CD4-positive, alpha-beta T cell treated with Interleukin-21 for 1 hour (primary cell): ENCODE results near the gene VILL.
"Not testable (repeated sequence)": the region's sequence is repeated elsewhere in the genome, so short reads cannot be mapped to it uniquely, and the experiment has no call there.

ENCODE experiments used
- DNase-seq: peaks from one replicate; pipeline ENCODE4 v3.0.0-alpha.2; 2020

The VILL gene

DNA sequence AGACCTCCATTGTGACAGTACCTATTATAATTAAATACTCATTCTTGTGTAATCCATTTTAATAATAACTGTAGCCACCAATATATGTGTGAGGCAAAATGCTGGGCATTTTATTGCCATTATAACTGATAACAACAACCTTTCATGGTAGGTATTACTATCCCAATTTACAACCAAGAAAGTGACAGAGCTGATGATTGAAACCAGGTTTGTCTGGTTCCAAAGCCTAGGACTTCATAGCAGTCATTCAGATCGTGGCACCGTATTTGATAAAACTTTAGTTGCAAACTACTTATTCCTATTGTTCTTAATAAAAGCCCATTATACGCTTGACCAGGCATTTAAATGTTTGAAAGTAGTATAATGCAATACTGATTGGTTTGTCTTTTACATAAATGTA, 26.4 kb upstream of the VILL start:
- no peak for DNase-seq

DNA sequence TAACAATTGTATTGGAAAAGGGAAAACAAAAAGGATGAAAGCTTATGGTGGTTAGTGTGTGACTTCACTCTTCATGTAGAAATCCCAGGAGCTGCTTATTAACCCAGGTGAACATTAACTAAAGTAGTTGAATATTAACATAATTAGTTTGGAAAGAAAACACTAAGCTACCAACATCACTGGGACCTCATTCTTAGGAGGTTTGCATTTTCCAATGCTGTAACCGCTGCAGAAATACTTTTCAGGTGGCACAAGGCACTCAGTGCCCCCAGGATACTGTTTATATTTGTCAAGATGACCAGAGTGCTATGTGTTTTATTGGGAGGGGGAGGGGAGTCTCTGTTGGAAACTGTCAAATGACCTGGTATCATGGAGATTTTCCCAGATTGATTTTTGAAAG, 25.9 kb upstream of the VILL start:
- DNase-seq: no peak

DNA sequence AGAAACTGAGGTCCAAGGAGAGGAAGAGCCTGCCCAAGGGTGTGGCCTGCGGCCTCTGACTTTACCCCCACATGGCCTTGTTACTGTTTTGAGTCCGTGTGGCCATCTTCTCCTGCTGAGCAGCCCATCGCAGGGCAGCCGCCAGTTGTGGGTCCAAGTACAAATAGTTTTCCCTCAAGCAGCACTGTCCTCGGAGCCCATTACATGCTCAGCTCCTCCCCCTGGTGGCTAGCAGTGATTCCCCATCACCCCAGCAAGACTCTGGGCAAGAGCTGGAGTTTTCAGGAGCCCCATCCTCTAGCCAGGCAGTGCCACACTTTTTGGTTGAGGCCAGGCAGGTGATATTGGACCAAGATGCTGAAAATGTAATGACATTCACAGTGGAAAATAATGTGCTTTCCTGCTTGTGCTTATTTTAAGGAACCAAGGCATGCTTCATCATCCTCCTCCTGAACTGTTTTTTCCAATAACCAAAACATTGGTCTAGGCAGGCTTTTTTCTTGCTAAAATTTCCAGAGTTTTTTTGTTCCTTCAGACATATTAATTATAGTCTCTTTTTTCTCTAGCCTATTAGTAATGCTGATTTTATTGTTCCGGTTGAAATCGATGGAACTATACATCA, 23.2 kb upstream of the VILL start:
- peak; percentile 53 for DNase-seq

DNA sequence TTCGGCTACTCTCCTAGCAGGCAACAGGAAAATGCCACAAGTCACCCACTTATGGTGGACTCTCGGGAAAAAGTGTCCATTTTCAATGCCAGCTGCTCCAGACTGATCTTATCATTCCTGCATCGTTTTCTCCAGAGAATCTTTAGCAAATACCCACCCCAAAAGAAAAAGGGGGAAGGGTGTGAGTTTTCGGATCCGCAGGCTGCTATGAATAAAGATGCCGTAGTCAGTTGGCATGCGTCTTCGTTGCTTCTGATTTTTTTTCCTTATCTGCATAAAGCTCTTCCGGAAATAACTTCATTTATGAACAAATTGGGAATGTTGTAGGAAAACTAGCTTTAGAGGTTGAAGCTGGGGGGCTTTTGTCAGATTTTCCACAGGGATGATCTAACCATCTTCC, 22.4 kb upstream of the VILL start:
- DNase-seq: no peak

DNA sequence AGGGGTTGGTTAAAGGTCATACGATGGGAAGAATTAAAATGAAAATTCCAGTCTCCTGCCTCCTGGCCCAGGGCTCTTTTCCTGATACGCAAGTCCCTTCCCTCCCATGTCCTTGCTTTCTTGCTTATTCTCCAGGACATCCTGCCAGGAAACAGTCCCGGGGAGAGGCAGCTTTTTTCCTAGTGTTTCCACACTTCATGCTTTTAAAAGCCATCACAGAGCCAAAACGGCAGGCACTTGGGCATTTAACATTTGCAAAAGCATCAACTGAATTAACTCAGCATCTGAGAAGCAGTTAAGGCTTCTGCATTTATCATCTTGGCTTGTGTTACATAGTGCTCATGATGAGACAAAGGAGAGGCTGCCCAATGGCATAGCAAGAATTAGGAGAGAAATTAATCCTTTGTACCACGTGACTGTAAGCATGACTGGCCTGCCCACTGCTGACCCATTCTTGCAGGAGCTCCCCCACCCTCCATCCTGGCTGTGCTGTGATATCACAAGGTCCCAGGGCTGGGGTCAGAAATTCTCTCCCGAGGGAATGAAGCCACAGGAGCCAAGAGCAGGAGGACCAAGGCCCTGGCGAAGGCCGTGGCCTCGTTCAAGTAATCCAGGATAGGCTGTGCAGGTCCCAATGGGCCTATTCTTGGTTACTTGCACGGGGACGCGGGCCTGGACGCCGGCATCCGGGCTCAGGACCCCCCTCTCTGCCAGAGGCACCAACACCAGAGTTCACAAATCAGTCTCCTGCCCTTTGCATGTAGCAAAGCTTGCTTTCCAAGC, 21.6 kb upstream of the VILL start:
- no peak for DNase-seq

DNA sequence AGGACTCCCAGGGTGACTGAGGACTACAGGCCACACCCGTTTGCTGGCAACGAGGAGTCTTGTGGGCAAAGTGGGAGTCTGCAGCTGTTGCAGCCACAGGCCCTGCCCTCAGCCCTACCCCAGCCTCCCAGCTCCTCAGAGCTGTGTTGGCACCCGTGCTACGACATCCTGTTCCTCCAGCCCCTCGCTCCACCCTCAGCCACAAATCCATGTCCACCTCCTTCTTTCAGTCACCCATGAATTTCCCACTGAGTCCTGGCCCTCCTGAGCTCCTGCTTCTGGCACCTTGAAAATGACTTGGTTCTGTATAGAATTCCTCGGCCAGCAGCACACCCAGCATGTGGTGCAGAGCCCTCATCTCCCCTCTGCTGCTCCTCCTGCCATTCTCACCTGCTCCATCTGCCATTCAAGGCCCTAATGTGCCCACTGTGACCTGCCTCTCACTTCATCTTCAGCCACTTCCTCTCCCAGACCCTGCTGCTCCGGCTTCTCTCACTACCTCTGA, 20.9 kb upstream of the VILL start:
- no peak for DNase-seq

DNA sequence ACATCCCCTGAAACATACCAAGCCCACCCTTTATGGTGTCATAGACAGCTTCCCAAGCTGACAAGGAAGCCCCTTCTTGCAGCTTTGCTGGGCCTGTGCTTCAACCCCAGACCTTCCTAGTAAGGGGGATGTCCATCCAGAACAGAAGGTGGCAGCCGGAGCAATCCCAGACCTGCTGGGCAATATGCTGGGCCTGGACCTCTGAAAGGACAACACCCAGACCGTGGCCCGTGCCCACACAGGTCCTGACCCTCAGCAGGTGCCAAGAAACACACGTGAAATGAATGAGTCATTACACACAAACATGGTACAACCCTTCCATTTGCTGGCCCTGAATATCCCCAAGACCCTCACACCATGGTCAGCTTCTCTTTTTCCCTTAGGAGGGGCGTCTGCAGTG, 19.8 kb upstream of the VILL start:
- no peak for DNase-seq

DNA sequence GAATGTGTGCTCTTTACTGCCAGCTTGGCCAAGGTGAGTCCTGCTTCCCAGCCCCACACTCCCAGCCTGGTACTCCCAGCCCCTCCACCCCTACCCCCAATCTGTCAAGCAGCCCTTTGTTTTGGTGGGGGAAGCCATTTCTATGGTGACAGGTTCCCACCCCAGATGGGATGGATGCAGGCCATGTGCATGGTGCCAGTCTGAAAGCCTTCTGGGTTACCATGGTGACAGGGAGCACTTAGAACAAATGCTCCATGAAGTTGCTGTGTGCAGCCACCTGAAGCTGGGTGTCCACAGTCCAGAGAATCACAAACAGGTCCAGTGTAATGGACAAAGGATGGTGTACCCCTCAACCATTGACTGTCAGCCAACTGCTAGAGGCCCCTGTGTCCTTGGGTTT, 19.1 kb upstream of the VILL start:
- DNase-seq: no peak

DNA sequence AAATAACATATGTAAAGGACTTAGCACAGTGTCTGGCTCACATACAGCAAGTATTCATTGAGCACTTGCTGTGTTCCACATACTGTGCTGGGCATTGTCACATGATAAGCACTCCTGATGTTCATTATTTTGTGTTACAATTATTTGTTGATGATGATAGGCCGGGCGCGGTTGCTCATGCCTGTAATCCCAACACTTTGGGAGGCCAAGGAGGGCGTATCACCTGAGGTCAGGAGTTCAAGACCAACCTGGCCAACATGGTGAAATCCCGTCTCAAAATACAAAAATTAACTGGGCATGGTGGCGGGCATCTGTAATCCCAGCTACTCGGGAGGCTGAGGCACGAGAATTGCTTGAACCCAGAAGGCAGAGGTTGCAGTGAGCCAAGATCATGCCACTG, 18.5 kb upstream of the VILL start:
- DNase-seq: not testable (repeated sequence)

DNA sequence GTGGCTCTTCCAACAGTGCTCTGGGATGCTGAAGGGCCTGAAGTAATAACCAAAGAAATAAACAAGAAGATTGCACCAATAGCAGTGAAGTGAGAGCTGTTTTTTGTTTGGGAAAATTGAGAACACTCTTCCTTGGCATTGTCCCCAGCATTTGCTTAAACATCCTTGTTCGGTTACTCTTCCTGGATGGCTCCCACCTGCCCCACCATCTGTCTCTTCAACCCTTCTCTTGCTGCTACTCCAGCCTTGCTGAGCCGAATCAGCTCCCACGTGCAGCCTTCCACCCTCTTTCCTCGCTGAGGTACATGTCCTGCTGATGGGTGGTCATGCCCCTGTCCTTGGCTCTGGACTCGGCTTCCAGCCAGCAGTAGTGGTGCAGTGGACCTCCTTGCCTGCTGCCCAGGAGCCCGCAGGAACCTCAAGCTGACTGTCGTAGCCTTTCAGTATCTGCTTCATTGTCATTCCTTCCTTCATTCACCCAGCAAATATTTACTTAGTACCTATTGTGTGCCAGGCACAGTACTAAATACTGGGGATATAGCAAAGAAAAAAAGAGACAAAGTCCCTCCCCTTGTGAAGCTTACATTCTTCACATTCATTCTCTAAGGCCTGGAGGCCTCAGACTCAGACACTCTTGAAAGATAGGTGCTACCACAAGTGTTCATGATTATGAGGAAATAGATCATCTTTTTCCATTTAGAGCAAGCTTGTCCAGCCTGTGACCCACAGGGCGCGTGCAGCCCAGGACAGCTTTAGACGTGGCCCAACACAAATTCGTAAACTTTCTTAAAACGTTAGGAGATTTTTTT, 17.1 kb upstream of the VILL start:
- DNase-seq: no peak

DNA sequence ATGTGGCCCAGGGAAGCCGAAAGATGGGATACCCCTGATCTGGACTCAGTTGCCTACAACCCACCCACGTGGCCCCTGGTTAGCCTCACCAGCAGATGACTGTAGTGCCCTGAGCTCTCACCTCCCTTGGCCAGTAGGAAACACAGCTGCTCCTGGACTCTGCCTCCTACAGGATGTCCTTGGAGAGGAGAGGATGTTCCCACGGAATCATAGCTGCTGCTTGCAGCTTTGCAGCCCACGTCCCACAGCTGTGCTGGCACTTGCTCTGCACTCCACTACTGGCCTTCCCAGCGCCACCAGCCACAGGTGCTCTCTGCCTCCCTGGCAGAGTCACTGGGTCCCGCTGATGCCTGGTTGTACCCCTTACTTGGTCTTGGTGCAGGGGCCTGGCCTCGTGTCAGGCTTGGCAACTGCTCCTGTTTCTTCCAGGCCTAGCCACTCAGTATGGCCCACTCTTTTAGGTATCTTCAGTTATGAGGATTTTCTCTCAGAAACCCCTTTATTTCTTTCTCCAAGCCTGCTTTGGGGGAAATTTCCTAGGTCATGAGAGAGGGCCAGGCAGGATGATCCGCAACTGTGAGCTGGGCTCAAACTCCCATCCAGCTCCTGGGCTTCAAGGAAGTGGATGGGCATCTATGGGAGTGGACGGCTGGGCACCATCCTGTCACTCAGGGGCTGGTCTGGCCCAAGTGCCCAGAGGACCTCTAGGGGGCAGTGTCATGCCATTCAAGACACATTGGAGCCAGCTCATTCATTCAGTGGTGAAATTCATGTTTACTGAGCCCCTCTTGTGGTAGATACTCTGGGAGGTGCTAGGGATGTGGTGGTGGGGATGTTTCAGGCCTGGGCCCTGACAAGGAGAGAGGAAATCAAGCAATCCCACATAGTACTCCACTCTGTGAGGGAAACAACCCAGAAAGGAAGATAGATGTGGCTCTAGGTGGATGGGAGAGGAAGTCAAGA, 16.2 kb upstream of the VILL start:
- peak; percentile 78 for DNase-seq

DNA sequence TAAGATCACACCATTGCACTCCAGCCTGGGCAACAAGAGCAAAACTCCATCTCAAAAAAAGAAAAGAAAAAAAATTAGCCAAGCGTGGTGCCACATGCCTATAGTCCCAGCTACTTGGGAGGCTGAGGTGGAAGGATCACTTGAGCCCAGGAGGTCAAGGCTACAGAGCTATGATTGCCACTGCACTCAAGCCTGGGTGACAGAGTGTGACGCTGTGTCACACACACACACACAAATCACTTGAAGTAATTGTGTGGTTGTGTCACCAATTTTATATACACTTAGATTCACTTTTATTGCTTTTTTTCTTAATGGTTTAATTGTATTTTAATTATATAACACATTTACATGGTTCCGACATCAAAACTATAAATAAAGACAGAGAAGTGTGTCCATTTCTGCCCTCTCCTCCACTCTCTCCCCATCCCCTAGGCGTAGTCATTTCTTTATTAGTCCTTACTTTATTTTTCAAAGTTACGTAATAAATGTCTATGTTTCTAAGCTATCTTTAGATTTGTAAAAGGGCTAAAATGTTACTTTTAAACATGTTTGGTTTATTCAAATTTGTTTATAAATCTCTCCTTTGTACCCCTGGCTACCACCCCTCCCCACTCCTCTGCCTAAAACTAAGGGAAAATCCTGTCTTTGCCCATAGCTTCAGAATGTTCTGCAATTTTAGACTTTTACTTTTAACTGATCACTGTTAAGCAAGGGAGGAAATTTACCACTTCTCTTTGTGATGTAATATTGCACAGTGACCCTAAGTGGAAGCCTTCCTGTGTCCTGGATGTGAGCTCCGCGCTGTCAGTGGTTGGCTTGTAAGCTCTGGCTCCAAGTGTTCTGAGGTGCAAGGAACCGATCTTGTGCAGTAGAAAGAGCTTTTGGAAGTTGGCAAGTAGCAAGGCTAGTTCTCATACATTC, 10.8 kb upstream of the VILL start:
- no peak for DNase-seq

DNA sequence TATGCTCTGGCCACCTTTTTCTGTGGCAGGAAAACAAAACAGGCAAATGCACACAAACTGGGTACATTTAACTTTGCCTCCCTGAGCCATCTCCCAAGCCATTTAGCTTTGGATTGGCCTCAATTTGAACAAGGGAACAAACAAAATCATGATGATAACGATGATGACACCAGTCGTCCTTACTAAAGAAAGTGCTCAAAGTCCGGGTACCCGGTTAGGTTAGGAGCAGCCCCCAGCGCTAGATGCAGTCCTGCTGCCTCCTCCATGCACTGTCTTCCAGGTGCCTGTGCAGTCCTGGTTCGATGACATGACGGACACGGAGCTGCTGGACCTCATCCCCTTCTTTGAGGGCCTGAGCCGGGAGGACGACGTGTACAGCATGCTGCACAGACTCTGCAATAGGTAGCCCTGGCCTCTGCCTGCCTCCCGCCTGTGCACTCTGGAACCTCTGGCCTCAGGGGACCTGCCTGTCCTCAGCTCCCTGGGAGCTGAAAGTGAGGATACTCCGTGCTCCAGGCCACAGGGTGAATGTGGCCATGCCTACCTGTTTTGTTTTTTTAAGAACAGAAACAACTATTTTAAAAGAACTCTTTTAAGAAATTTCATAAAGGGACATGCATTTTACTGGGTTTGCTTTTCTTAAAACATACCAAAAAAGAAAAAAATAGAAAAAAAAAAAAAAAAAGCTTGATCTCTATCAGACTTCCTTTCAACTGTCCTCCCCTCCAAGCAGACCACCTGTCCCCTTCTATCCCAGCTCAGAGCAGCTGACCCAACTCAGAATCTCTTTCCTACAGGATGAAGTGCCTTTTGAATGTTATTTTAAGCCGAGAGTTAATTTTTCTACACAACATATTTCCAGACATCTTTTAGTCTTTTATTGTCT, 9.9 kb upstream of the VILL start:
- DNase-seq: no peak

DNA sequence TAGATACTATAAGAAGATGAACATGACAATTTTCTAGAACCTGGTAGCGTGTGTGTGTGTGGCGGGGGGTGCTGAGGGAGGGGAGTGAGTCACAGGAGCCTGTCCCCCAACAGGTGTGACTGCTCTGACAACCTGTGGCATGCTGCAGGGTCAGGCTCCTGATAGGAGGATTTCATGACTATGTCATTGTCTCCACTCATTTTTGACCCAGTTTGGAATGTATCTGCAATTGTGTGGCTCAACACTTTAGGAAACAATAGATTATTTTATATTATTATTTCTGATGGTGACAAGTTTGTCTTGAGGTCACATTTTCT, 9.3 kb upstream of the VILL start:
- no peak for DNase-seq

DNA sequence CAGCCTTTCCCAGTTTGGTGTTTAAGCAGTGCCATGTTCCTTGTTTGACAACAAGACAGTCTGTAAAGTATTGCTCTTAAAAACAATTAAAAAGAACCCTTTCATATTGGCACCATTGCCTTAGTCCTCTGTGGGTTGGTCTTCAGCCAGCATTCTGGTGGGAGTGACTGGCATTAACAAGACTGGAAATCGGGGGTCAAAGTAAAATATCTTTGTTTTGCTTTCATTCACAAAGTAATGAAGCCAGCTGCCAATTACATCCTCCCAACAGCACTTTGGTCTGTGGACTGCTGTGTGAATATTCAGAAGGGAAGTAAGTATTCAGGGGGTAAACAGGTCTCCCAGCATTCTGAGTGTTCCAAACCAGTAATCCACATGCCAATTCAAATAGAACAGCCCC, 8.3 kb upstream of the VILL start:
- DNase-seq: no peak

DNA sequence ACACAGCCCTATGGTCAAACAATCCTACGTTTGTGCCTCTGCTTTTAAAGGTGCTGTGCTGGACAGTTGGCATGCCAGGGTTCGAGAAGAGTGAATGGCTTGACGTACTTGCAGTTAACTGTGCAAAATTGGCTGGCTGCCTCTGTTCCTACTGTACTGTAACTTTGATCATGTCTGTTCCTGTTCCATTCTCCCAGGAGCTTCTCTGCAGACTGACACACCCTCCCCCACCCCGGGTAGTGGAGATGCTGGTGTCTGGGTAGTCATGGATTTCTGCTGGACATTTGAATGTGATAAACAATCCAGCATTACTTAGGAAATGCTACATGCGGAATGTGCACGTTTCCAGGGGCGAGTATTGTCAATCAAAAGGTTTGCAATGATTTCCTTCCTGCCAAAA, 6.5 kb upstream of the VILL start:
- no peak for DNase-seq

DNA sequence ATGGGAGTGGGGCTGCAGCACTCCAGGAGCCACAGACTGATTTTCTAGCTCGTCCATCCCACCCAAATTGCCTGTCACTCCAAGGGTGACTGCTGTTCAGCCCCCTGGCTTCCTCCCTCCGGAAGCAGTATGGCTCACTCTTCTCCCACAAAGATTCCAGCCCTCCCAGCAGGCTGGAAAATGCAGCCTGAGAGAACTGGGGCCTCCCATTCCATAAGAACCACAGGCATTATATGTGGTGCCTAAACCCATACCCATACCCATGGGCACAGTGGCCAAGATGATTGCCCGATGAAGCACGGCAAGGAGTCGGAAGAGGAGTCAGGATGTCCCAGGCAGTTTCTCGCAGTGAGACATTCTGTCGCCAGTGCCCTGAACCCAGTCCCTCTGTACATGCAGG, 6.0 kb upstream of the VILL start:
- no peak for DNase-seq

DNA sequence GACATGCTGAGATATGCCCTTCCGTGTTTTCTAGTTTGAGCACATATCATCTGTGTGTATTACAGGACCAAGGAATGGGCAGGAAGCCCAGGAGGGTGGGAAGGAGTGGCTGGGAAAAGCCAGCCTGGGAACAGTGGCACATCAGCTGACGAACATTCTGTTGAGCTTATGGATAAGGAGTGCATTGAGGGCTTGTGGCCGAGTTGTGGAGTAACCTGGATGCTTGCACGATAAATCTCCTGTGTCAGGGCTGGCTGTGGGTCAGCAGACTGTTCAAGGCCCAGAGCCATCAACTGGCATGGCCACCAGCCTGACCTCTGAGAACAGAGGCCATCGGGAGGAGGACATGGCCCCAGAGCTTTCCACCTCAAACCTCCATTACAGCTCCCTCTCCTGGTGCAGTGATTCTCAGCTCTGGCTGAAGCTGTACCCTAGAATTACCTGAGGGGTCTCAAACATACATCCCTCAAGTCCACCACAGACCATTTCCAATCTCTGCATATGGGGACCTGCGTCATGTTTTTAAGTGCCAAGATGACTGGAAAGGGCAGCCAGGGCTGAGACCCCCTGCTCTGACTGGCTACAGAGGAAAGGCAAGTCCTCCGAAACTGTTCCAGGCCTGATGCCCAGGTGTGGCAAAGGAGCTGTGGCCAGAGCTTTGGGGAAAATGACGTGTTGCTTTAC, 4.8 kb upstream of the VILL start:
- no peak for DNase-seq

DNA sequence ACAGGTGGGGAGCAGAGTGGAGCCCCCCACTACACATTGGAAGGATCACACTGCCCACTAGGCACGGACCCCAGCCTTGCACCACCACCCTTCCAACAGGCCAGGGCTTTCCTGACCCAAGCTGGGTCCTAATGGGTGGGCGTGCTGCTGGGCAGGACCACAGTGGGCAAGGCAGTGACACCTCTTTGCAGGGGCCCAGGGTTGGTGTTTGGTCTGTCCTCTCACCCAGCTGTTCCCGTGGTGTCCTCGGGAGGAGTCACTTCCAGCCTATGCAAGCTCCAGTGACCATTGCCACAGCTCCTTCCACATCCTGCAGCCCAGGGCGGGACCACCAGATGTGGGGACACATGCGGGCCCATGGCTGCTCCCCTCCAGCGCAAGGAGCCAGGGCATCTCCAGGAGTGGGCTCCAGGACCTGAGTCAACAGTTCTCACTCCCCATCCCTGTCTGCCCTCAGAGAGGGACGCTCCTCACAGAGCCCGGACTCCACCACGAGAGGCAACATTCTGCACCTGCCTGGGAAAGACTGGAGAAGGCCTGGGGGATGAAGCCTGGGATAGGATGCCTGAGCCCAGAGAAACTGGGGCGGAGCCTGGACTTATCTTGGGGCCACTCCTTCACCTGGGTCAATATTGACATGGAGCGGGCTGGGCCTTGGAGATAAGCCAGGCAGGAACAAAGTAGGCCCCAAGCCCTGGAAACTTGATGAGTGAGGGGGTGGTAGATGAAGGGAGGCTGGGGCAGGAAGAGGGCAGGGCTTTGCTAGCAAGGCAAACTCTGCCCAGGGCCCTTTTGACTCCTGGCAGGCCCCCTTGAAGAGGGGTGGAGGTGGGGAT, 3.9 kb upstream of the VILL start:
- DNase-seq: no peak
